ENCODE results near the gene FAM222B. TPM values are rescaled to one million over a fixed set of nuclear protein-coding genes. Genes with fewer than 3 reads are reported as not detected.
A peak's percentile ranks its signal among the peaks of the same experiment; 100 is the strongest.

FAM222B gene
- total and polyA plus RNA-seq, 9 of the 15 experiments (the other 6 are each of a cell fraction or from before 2014, with no cell fraction given), result 4.0 to 34.6 (median 7.5) TPM

DNA sequence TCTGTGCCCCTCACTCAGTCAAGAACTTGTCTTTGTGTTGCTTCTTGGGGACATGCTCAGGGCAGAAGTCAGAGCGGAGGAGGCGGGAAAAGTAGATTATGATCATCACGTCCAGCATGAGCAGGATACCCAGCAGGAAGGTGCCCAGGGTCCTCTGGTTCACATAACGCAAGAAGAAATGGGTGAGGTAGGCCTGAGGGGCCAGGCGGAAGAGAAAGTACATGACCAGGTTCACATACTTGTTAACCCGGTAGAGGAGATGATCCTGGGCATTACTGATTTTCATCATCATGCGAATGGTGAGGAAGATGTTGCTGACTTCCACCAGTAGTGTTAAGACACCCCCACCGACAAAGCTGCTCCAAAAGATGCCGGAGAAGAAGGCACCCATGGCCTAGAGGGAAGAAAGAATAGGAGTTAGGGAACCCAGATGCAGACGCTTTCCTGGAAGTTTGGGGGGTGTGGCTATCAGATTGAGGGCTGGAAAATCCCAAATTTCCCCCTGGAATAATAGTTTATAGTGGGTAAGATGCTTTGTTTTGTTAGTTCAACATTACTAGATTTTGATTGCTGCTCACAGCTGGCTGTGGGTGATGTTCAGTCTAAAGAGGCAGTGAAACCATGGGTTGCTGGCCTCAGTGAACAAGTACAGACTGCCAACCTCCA is 118.0 kb downstream of the FAM222B start (continued):
- TF ChIP-seq TBL1XR1 (IDR thresholded peaks at IDR 0.05; ENCODE audit: low read length in 2 of 2), result 0 out of 4 replicates have a peak, but pooled peaks of 1 of the 2 experiments have one; percentile 26
- TF ChIP-seq, protein P1, sequence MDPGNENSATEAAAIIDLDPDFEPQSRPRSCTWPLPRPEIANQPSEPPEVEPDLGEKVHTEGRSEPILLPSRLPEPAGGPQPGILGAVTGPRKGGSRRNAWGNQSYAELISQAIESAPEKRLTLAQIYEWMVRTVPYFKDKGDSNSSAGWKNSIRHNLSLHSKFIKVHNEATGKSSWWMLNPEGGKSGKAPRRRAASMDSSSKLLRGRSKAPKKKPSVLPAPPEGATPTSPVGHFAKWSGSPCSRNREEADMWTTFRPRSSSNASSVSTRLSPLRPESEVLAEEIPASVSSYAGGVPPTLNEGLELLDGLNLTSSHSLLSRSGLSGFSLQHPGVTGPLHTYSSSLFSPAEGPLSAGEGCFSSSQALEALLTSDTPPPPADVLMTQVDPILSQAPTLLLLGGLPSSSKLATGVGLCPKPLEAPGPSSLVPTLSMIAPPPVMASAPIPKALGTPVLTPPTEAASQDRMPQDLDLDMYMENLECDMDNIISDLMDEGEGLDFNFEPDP (CRISPR knock-in tag; IDR thresholded peaks at IDR 0.05), result peak; percentile 67; the same call in 1 of the 2 replicates
- TF ChIP-seq SP1 (CRISPR knock-in tag; IDR thresholded peaks at IDR 0.05), result 0 out of 2 replicates have a peak, but pooled peaks have one; percentile 18
- TF ChIP-seq CAMTA2 (CRISPR knock-in tag; conservative IDR thresholded peaks at IDR 0.05), result no peak; the same call in 1 of the 2 replicates
- TF ChIP-seq, protein P2, sequence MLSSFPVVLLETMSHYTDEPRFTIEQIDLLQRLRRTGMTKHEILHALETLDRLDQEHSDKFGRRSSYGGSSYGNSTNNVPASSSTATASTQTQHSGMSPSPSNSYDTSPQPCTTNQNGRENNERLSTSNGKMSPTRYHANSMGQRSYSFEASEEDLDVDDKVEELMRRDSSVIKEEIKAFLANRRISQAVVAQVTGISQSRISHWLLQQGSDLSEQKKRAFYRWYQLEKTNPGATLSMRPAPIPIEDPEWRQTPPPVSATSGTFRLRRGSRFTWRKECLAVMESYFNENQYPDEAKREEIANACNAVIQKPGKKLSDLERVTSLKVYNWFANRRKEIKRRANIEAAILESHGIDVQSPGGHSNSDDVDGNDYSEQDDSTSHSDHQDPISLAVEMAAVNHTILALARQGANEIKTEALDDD (IDR thresholded peaks at IDR 0.05), result peak; percentile 64
- TF ChIP-seq ELF4 (CRISPR knock-in tag; IDR thresholded peaks at IDR 0.05), result no peak
- no peak for TF ChIP-seq SAP30 (IDR thresholded peaks at IDR 0.05; ENCODE audit: borderline replicate concordance, insufficient read depth, low read depth, low read length, poor library complexity, severe bottlenecking)
- TF ChIP-seq CCNT2 (IDR thresholded peaks at IDR 0.05; ENCODE audit: borderline replicate concordance, extremely low read depth, insufficient read length, low read depth, low read length), result peak; percentile 39
- TF ChIP-seq, protein P3, sequence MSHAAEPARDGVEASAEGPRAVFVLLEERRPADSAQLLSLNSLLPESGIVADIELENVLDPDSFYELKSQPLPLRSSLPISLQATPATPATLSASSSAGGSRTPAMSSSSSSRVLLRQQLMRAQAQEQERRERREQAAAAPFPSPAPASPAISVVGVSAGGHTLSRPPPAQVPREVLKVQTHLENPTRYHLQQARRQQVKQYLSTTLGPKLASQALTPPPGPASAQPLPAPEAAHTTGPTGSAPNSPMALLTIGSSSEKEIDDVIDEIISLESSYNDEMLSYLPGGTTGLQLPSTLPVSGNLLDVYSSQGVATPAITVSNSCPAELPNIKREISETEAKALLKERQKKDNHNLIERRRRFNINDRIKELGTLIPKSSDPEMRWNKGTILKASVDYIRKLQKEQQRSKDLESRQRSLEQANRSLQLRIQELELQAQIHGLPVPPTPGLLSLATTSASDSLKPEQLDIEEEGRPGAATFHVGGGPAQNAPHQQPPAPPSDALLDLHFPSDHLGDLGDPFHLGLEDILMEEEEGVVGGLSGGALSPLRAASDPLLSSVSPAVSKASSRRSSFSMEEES (CRISPR knock-in tag; IDR thresholded peaks at IDR 0.05), result no peak
- TF ChIP-seq, protein P4, sequence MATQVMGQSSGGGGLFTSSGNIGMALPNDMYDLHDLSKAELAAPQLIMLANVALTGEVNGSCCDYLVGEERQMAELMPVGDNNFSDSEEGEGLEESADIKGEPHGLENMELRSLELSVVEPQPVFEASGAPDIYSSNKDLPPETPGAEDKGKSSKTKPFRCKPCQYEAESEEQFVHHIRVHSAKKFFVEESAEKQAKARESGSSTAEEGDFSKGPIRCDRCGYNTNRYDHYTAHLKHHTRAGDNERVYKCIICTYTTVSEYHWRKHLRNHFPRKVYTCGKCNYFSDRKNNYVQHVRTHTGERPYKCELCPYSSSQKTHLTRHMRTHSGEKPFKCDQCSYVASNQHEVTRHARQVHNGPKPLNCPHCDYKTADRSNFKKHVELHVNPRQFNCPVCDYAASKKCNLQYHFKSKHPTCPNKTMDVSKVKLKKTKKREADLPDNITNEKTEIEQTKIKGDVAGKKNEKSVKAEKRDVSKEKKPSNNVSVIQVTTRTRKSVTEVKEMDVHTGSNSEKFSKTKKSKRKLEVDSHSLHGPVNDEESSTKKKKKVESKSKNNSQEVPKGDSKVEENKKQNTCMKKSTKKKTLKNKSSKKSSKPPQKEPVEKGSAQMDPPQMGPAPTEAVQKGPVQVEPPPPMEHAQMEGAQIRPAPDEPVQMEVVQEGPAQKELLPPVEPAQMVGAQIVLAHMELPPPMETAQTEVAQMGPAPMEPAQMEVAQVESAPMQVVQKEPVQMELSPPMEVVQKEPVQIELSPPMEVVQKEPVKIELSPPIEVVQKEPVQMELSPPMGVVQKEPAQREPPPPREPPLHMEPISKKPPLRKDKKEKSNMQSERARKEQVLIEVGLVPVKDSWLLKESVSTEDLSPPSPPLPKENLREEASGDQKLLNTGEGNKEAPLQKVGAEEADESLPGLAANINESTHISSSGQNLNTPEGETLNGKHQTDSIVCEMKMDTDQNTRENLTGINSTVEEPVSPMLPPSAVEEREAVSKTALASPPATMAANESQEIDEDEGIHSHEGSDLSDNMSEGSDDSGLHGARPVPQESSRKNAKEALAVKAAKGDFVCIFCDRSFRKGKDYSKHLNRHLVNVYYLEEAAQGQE (IDR thresholded peaks at IDR 0.05; ENCODE audit: borderline replicate concordance), result no peak
- TF ChIP-seq, protein P4 (CRISPR knock-in tag; IDR thresholded peaks at IDR 0.05; ENCODE audit: low read depth), result no peak
- no peak for TF ChIP-seq JUND (IDR thresholded peaks at IDR 0.05; ENCODE audit: borderline replicate concordance, low read depth, low read length)
- no peak for TF ChIP-seq JUND (tag; IDR thresholded peaks at IDR 0.05; ENCODE audit: borderline replicate concordance, low read depth, low read length)
- TF ChIP-seq ZNF696 (CRISPR knock-in tag; conservative IDR thresholded peaks at IDR 0.05), result no peak; the same call in 1 of the 2 replicates
- peak; percentile 48; the same call in 1 of the 2 replicates for TF ChIP-seq ZC3H4 (CRISPR knock-in tag; IDR thresholded peaks at IDR 0.05; ENCODE audit: borderline replicate concordance)

Measured in K562 (cell line).